Ramos (cell line): Measurements from ENCODE around the gene CTDSP1.

Source experiments
- in situ Hi-C: fragments of 300-500 bp; cut with MboI; formaldehyde crosslinking; loops from one replicate; pipeline ENCODE4 v1.14.3; 2022; ENCODE audit warnings: low sequenced_read_pairs; ENCODE audit not compliant: unreplicated experiment

The CTDSP1 gene

DNA sequence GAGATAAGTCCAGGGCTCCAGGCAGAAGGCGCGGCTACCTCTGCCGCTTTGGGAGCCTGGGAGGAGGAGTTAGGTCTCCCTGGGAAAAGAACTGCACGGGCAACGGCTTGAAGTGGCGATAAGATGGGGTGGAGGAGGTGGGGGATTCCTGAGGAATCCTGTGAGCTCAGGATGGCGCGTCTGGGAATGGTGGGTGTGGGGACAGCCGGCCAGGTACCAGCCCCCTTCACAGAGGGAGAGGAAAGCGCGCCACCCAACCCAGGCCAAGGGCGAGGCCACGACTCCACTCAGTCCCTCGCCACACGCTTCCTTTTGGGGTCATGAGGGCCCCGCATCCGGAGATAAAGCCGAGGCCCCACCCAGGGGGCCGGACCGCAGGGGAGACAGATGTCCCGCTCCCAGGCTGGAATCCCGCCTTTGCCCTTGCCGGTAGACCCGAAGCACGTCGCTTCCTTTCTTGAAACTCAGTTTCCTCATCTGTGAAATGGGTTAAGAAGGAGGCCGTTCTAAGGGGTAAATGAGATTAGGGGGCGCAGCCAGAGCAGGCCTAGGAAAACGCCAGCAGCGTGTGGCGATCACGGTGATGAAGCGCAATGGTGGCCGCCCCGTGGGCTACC, 1.7 kb upstream of the CTDSP1 start:
- in situ Hi-C loops, result loop anchor here (5.0 kb wide), 1 partner anchor 101 kb away; no protein-coding TSS in a partner anchor

DNA sequence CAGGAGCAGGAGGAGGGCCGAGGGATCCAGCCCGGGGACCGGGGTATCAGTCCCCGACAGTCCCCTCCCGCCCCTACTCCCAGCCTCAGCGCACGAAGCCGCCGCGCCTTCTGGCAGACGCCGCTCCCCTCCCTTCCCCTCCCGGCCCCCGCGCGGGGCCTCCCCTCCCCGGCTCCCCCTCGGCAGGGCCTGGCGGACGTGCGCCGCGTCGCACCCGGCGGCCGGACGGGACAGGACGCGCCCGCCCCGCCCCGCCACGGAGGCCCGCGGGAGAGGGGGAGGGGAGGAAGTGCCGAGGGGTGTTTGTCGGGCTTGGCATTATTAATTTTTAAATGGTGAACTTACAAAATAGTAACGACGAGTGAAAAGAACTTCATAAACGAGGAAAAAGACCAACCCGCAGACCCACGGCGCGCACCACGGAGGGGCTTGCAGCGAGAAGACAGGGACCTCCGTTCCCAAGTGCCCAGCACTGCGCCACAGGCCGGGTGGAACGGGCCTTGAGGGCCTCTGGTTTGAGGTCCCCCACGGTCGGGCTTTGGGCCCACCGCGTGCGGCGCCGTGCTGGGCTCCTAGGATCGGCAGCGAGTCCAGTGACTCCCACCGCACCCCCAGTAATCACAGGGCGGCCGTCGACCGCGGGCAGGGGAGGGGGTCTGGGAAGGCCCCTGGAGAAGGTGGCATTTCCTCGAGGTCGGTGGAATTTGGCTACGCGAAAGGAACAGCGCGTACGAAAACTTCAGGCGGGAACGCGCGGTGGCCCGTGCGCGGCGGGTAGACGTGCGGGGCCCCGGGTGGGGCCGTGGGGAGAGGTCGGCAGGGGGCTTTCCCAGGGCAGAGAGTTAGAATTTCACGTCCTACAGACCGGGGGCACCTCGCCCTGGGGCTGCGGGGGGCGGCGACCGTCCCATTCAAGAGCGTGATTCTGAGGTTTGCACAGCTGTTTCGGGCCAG, 954 bp upstream of the CTDSP1 start:
- in situ Hi-C loops, result loop anchor here (5.0 kb wide), 1 partner anchor 101 kb away; no protein-coding TSS in a partner anchor

DNA sequence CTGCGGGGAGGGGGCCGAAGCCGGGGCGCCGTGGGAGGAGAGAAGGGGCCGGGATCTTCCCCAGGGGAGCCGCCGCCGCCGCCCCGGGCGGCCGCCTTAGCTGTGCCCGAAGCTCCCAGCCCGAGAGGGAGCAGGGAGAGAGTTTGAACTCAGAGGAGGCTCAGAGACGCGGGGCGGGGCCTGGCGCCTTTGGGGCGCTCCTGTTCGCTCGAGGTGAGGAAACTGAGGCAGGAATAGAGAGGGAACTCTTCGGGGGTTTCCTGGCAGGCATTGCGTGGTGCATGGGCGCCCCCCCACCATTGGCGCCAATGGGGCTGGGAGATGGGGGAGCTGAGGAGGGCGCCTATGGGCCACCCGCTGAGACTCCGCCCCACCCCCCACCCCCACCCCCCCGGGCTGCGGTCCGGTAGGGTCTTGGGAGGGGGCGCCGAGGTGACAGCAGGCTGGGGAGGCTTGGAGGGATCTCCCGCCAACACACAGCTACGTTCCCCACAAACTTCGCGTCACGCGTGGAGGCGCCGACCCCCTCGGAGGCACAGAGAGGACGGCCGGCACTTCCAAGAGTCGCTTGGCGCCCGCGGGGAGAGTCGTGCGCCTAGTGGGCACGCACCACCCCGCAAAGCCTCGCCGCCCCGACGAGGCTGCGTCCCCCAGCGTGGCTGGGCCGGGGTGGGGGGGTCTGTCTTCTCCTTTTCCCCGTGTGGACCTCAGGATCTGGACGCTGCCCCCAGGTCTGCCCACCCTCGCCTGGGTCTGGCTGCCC, 680 bp downstream of the CTDSP1 start:
- in situ Hi-C loops, result loop anchor here (10.0 kb wide), 1 partner anchor 254 kb away; the partner anchor contains the start of genes BCS1L and ZNF142

DNA sequence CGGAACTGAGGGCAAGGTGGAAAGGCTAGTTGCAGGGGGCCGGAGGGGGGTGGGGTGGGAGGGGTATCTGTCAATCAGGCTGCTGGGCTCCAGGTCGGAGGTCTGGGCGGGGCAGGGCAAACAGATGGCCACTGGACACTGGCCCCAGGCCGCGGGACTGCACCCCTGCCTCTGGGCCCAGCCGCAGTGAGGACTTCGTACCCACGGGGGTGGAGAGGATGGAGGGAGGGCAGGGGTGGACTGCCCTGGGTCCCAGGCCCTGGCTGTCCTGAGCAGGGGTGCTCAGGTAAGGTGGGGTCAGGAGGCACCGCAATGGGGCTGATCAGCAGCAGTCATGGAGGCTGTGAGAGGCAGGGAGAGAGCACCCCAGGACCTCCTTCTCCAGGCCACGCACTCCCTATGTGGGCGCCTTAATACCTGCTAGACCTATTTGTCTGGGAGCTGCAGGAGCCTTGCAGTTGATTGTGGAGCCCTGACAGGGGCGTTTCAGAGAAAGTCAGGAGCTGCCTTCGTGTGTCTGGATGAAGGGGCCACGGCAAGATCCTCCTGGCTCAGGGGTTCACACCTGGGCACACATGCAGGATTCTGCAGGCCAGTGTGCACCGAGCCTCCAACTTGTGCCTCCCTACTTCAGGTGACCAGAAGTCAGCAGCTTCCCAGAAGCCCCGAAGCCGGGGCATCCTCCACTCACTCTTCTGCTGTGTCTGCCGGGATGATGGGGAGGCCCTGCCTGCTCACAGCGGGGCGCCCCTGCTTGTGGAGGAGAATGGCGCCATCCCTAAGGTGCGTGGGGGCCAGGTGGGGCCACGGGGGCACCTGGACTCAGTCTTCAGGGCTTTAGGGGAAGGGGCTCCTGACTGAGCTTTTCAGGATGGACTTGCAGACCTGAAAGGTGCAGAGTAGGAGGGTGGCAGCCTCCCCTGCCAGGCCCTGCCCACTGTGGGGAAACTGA, 1.5 kb downstream of the CTDSP1 start:
- in situ Hi-C loops, result loop anchor here (10.0 kb wide), 1 partner anchor 254 kb away; the partner anchor contains the start of genes BCS1L and ZNF142

DNA sequence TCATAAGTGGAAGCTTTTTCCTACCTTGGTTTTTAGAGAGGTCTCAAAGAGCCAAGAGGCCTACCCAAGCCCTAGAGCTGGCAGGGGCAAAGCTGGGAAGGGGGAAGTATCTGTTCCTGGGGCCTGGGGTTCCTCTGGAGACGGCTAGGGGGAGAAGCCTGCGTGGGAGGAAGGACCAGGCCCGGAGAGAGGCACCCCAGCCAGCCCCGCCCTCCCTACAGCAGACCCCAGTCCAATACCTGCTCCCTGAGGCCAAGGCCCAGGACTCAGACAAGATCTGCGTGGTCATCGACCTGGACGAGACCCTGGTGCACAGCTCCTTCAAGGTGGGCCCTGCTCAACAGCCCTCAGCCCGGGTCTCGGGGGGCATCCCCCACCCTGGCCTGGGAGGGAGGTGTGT, 2.2 kb downstream of the CTDSP1 start:
- in situ Hi-C loops, result loop anchor here (10.0 kb wide), 1 partner anchor 253 kb away; the partner anchor contains the start of genes BCS1L and ZNF142

DNA sequence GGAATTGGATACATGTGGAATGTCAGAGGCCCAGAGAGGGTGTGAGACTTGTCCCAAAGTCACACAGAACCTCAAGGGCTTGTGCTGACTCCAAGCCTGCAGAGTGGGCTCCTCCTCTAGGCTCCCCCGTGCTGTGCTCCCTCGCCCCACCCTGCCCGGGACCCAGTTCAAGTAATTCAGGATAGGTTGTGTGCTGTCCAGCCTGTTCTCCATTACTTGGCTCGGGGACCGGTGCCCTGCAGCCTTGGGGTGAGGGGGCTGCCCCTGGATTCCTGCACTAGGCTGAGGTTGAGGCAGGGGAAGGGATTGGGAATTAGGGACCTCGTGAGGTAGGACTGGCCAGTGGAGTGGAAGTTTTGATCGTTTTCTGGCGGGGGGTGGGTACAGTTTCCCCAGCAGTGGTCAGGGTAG, 2.8 kb downstream of the CTDSP1 start:
- in situ Hi-C loops, result loop anchor here (10.0 kb wide), 1 partner anchor 252 kb away; the partner anchor contains the start of genes BCS1L and ZNF142

DNA sequence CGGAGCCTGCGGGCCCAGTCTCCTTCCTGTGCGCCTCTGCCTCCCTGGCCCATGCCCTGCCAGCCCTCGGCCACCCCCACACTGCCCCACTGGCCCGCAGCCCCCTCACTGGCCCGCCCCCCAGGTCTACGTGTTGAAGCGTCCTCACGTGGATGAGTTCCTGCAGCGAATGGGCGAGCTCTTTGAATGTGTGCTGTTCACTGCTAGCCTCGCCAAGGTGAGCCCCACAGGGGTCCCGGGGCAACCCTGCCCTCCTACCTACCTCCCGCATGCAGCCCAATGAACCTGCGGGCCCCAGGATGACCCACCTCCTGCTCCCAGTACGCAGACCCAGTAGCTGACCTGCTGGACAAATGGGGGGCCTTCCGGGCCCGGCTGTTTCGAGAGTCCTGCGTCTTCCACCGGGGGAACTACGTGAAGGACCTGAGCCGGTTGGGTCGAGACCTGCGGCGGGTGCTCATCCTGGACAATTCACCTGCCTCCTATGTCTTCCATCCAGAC, 3.3 kb downstream of the CTDSP1 start:
- in situ Hi-C loops, result loop anchor here (10.0 kb wide), 1 partner anchor 252 kb away; the partner anchor contains the start of genes BCS1L and ZNF142

DNA sequence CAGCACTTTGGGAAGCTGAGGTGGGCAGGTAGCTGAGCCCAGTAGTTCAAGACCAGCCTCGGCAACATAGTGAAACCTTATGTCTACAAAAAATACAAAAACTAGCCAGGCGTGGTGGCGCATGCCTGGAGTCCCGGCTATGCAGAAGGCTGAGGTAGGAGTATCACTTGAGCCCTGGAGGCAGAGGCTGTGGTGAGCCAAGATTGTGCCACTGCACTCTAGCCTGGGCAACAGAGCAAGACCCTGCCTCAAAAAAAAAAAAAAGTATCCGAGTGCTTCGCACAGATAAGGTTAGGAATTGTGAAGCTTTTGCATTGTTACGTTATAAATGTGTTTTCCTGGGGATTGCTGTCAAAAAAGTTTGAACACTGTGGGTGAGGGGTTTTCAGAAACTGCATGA, 4.1 kb downstream of the CTDSP1 start:
- in situ Hi-C loops, result loop anchor here (10.0 kb wide), 1 partner anchor 251 kb away; the partner anchor contains the start of genes BCS1L and ZNF142

DNA sequence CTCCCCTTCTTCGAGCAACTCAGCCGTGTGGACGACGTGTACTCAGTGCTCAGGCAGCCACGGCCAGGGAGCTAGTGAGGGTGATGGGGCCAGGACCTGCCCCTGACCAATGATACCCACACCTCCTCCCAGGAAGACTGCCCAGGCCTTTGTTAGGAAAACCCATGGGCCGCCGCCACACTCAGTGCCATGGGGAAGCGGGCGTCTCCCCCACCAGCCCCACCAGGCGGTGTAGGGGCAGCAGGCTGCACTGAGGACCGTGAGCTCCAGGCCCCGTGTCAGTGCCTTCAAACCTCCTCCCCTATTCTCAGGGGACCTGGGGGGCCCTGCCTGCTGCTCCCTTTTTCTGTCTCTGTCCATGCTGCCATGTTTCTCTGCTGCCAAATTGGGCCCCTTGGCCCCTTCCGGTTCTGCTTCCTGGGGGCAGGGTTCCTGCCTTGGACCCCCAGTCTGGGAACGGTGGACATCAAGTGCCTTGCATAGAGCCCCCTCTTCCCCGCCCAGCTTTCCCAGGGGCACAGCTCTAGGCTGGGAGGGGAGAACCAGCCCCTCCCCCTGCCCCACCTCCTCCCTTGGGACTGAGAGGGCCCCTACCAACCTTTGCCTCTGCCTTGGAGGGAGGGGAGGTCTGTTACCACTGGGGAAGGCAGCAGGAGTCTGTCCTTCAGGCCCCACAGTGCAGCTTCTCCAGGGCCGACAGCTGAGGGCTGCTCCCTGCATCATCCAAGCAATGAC, 4.8 kb downstream of the CTDSP1 start:
- in situ Hi-C loops, result loop anchor here (10.0 kb wide), 1 partner anchor 250 kb away; the partner anchor contains the start of genes BCS1L and ZNF142

DNA sequence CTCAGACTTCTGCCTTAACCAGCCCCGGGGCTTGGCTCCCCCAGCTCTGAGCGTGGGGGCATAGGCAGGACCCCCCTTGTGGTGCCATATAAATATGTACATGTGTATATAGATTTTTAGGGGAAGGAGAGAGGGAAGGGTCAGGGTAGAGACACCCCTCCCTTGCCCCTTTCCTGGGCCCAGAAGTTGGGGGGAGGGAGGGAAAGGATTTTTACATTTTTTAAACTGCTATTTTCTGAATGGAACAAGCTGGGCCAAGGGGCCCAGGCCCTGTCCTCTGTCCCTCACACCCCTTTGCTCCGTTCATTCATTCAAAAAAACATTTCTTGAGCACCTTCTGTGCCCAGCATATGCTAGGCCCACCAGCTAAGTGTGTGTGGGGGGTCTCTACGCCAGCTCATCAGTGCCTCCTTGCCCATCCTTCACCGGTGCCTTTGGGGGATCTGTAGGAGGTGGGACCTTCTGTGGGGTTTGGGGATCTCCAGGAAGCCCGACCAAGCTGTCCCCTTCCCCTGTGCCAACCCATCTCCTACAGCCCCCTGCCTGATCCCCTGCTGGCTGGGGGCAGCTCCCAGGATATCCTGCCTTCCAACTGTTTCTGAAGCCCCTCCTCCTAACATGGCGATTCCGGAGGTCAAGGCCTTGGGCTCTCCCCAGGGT, 5.5 kb downstream of the CTDSP1 start:
- in situ Hi-C loops, result loop anchor here (10.0 kb wide), 1 partner anchor 250 kb away; the partner anchor contains the start of genes BCS1L and ZNF142

DNA sequence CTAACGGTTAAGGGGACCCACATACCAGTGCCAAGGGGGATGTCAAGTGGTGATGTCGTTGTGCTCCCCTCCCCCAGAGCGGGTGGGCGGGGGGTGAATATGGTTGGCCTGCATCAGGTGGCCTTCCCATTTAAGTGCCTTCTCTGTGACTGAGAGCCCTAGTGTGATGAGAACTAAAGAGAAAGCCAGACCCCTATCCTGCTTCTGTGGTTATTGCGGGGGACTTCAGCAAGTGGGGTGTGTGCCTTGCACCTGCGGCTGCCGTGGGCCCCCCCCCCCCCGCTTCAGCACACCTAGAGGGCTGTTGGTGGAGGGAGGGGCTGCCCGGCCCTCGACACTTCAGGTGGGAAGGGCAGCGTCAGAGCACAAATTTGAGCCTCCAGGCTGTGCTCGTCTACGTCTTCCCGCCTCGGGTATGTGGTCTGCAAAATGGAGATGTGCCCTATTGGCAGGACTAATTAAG, 6.1 kb downstream of the CTDSP1 start:
- in situ Hi-C loops, result loop anchor here (10.0 kb wide), 1 partner anchor 249 kb away; the partner anchor contains the start of genes BCS1L and ZNF142

DNA sequence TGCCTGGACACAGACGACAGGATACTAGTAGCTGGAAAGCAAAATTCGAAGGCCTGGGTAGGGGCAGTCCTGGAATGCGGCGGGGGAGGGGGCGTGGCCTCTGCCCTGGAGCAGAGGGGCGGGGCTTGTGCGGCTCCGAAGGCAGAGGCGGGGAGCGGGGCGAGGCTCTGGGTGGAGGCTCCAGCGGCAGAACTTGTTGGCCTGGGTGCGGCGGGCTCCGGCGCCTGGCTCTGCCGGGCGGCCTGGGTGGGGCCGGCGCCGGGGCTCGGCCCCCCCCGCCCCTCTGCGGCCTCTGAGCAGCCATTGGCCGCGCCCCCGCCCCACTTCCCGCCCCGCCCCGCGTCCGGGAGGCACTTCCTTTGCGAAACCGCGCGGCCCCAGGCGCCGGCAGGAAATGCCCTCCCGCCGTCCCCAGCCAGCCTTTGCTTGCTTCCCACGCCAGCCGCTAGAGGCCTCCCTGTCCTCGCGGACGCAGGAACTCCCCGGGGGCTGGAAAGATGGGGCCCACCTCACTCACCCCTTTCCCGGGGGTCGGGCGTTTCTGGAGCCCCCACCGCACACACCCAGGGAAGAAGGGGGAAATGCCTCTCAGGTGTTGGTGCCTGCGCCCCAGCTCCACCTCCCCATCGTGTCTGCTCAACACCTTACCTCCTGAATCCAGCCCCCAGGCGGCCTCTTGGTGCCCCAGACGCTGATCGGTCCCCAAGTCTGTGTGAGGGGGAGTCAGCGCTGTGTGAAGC, 6.7 kb downstream of the CTDSP1 start:
- in situ Hi-C loops, result loop anchor here (10.0 kb wide), 1 partner anchor 248 kb away; the partner anchor contains the start of genes BCS1L and ZNF142

DNA sequence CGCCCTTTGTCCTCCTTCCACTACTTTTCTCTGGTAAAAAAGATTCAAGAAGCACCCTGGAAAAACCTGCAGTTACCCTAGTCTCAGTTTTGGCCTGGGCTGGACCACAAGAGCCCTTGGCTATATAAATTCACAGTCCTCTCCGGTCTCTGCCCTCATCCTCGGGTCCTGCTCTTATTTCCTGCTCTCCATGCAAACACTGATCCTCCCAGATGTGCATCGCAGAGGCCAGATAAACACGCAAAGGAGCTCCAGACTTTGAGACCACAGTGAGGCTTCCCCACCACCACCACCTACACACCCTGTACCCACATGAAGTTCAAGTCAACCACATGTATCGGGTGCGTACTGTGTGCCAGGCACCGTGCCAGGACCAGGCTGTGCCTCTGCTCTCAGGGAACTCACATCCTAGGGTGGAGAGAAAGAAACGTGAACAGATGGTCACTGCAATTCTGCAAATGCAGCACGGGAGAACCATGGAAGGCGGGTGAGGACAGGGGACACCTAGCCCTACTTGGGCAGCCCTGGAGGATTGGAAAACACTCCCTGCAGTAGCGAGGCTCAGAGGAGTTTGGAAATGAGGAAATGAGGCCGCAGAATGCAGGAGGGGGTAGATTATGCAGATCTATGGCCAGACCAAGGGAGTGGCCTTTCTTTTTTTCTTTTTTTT, 7.4 kb downstream of the CTDSP1 start:
- in situ Hi-C loops, result loop anchor here (10.0 kb wide), 1 partner anchor 248 kb away; the partner anchor contains the start of genes BCS1L and ZNF142

DNA sequence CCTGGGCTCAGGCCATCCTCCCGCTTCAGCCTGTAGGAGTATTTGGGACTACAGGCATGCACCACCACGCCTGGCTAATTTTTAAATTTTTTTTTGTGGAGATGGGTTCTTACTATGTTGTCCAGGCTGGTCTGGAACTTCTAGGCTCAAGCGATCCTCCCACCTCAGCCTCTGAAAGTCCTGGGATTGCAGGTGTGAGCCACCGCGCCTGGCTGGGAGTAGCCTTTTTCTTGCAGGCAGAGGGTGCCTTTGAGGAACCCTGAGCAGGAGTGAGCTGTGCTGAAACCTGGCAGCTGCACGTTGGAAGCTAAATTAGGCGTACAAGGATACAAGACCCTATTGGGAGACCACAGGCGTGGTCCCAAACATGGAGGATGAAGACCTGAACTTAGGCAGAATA, 8.0 kb downstream of the CTDSP1 start:
- in situ Hi-C loops, result loop anchor here (10.0 kb wide), 1 partner anchor 247 kb away; the partner anchor contains the start of genes BCS1L and ZNF142

DNA sequence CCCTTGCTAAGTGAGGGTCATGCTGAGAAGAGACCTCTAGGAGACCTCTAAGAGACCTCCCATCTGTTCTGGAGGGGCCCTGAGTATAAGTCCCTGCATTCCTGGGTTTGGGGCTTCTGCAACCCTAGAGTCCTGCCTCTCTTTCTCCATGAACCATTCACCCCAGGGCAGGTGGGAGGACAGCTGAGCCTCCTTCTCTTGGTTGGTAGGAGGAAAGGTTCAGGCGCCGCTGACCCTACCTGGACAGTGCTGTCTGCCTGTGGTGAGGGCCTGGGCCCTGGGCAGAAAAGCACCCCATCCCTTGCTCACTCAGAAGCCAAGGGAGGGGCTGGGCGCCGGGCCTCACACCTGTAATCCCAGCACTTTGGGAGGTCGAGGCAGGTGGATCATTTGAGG, 18.7 kb downstream of the CTDSP1 start:
- in situ Hi-C loops, result no loop called here
